Mesothelial cell of epicardium (in vitro differentiated cells): ENCODE measurements around the gene TECPR2. TPM values are rescaled to one million over a fixed set of nuclear protein-coding genes. Genes with fewer than 3 reads are reported as not detected.

Experiments
- DNase-seq, 2 experiments: peaks; one replicate each; pipeline ENCODE4 v3.0.0; 2021; ENCODE audit warnings: low spot score in 2 of 2; ENCODE audit not compliant: unreplicated experiment in 2 of 2
- H3K27ac Mint-ChIP-seq: 2 replicates; pipeline ENCODE4 v1.8.0; 2021; ENCODE audit warnings: mixed read lengths
- H3K27me3 Mint-ChIP-seq: 2 replicates; pipeline ENCODE4 v1.8.0; 2021; ENCODE audit warnings: low read depth, mixed read lengths
- H3K36me3 Mint-ChIP-seq: 2 replicates; pipeline ENCODE4 v1.8.0; 2021; ENCODE audit warnings: mixed read lengths
- H3K4me1 Mint-ChIP-seq: 2 replicates; pipeline ENCODE4 v1.8.0; 2021; ENCODE audit warnings: mixed read lengths
- H3K4me3 Mint-ChIP-seq: 2 replicates; pipeline ENCODE4 v1.8.0; 2021; ENCODE audit warnings: mild to moderate bottlenecking, moderate library complexity, mixed read lengths
- H3K9me3 Mint-ChIP-seq: 2 replicates; pipeline ENCODE4 v1.8.0; 2021; ENCODE audit warnings: mixed read lengths
- CTCF ChIP-seq: fragments of 200-600 bp; sonication (generic); IDR thresholded peaks from one replicate; pipeline ENCODE4 v1.5.0; 2021; ENCODE audit warnings: antibody characterized with exemption; ENCODE audit not compliant: unreplicated experiment
- total RNA-seq: library from RNA; stranded (reverse); gene quantifications from 3 replicates; pipeline ENCODE4 v1.2.1, GENCODE V29; 2021

TECPR2 gene
- total RNA-seq, 1 donor from 2014 or later = 30.0 TPM

- TF ChIP-seq CTCF = no peak
- Mint-ChIP-seq H3K4me3 (no peak overlapping the region), H3K36me3 (peaks cover 21% of the 10 kb centered on the region), H3K27ac (no peak overlapping the region), H3K9me3 (no peaks in the 10 kb centered on the region), H3K4me1 (no peaks in the 10 kb centered on the region), H3K27me3 (no peaks in the 10 kb centered on the region)
- no peak for DNase-seq
These were observed 88.3 kb downstream of the TECPR2 start for GRCh38 chr14:102451064-102451352.

- no peak overlapping the region for H3K27ac Mint-ChIP-seq
- H3K4me1 Mint-ChIP-seq = no peaks in the 10 kb centered on the region
- TF ChIP-seq CTCF = no peak
- no peaks in the 10 kb centered on the region for H3K27me3 Mint-ChIP-seq
- H3K4me3 Mint-ChIP-seq = no peak overlapping the region
- DNase-seq = no peak
- H3K9me3 Mint-ChIP-seq = no peaks in the 10 kb centered on the region
- peaks cover 21% of the 10 kb centered on the region for H3K36me3 Mint-ChIP-seq
These were observed 89.6 kb downstream of the TECPR2 start for GRCh38 chr14:102452302-102452701.

- H3K4me1 Mint-ChIP-seq = no peaks in the 10 kb centered on the region
- TF ChIP-seq CTCF = no peak
- H3K36me3 Mint-ChIP-seq = peaks cover 30% of the 10 kb centered on the region
- no peaks in the 10 kb centered on the region for H3K9me3 Mint-ChIP-seq
- DNase-seq = no peak
- no peak overlapping the region for H3K4me3 Mint-ChIP-seq
- no peak overlapping the region for H3K27ac Mint-ChIP-seq
- no peaks in the 10 kb centered on the region for H3K27me3 Mint-ChIP-seq
These were observed 92.0 kb downstream of the TECPR2 start for GRCh38 chr14:102454711-102455110.

GRCh38 chr14:102457509-102457908, 94.8 kb downstream of the TECPR2 start:
- Mint-ChIP-seq H3K27me3 (no peaks in the 10 kb centered on the region), H3K9me3 (no peaks in the 10 kb centered on the region), H3K4me3 (no peak overlapping the region), H3K27ac (no peak overlapping the region), H3K4me1 (no peaks in the 10 kb centered on the region), H3K36me3 (peaks cover 21% of the 10 kb centered on the region)
- TF ChIP-seq CTCF = no peak
- no peak for DNase-seq

- DNase-seq = no peak
- Mint-ChIP-seq H3K36me3 (peaks cover 39% of the 10 kb centered on the region), H3K4me3 (no peak overlapping the region)
These were observed 99.0 kb downstream of the TECPR2 start for GRCh38 chr14:102461490-102462338.

More at GRCh38 chr14:102461490-102462338, 99.0 kb downstream of the TECPR2 start:
- no peaks in the 10 kb centered on the region for H3K4me1 Mint-ChIP-seq
- no peaks in the 10 kb centered on the region for H3K27me3 Mint-ChIP-seq
- no peak overlapping the region for H3K27ac Mint-ChIP-seq
- H3K9me3 Mint-ChIP-seq = peaks cover 3% of the 10 kb centered on the region
- TF ChIP-seq CTCF = no peak
